COLO829 (cell line): ENCODE data around the gene HDGFL3.
"Not testable (repeated sequence)": the region's sequence is repeated elsewhere in the genome, so short reads cannot be mapped to it uniquely, and the experiment has no call there.

Experiments
- DNase-seq: peaks from one replicate; pipeline ENCODE4 v3.0.0; 2012; ENCODE audit warnings: low spot score

HDGFL3 gene

DNA sequence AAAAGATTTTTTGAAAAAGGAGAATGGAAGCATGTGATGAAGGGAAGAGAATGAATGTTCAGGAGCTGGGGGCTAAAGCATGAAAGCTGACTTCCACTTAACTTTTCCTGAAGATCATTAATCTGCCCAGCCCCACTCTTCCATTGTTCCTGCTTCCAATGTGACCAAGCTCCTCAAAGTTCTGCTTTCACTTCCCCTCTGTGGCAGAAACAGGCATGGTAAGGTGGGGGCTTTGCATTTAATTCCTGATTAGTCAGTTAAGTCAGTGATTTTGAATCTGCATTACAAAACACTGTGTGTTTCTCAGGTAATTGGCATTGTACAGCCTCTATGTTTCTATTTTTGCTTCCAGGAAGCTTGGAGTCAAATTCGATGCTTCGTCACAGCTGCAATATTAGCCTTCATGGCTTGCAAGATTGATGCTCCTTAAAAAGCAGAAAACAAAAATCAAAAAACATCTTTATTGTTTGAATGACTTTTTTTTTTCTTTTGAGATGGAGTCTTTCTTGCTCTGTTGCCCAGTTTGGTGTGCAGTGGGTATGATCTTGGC lies 107.5 kb downstream of the HDGFL3 start:
- DNase-seq, result no peak

DNA sequence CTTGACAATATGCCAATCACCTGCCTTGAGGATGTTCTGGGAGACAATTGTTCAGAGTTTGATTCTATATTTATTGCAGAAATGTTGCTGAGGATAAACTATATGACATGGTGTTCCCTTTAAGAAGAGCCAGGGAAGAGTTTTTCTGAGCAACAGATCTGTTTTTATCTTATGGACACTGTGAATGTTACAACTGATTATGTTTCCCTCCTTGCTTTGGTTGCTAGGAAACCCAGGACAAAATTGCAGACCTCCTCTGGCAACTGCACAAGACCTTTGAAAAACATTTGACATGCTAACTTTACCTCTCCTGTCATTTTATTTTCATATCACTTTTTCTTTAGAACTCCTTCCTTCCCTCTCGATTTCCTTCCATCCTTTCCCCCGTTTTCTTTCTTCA lies 108.3 kb downstream of the HDGFL3 start:
- no peak for DNase-seq

- no peak for DNase-seq
These were observed 109.5 kb downstream of the HDGFL3 start for GRCh38 chr15:83098079-83098478.

DNA sequence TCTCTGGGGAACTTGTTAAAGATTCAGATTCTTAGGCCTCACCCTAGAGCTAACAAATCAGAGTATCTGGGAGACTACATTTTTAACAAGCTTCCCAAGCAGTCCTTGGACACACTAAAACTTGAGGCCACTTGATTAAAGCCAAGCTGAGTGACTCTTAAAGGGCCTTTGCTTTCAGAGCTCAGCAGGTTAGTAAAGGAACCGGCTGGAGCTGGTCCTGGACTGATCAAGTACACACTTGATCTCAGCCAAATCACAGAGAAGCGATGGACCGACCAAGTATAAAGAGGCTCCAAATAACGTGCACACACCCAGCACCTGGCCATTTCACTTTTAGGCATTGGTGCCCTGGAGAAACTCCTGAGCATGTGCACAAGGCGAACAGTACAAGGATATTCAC lies 113.0 kb downstream of the HDGFL3 start:
- no peak for DNase-seq

- no peak for DNase-seq
These were observed 115.2 kb downstream of the HDGFL3 start for GRCh38 chr15:83092309-83092976.

DNA sequence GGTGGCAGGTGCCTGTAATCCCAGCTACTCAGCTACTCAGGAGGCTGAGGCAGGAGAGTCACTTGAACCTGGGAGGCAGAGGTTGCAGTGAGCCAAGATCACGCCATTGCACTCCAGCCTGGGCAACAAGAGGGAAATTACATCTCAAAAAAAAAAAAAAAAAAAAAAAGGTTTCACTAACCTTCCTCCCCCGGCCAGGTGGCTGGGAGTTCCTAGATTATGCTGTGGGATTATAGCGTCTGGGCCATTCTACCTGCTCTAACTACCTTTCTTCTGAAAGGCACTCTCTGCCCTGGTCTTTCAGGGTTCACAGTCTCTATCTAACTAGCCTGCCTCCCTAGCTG lies 115.7 kb downstream of the HDGFL3 start:
- DNase-seq, result not testable (repeated sequence)

- no peak for DNase-seq
These were observed 117.2 kb downstream of the HDGFL3 start for GRCh38 chr15:83090465-83090864.

DNA sequence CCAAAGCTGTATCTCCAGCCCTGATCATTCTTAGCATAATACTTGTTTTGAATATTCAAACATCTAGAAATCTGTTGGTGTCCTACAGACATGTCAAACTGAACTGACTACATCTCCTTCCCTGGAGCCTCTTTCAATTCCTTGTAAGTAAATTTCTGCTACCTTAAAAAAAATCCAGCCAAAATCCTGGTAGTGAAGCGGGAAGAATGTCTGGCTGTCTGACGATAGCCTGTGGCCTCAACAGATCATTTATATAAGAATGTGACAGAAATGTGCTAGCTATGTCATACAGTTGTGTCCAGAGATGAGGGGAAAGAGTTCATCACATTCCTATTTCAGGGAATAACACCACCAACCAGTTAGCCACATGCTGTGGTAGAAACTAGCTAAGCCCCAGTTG lies 118.7 kb downstream of the HDGFL3 start:
- no peak for DNase-seq

DNA sequence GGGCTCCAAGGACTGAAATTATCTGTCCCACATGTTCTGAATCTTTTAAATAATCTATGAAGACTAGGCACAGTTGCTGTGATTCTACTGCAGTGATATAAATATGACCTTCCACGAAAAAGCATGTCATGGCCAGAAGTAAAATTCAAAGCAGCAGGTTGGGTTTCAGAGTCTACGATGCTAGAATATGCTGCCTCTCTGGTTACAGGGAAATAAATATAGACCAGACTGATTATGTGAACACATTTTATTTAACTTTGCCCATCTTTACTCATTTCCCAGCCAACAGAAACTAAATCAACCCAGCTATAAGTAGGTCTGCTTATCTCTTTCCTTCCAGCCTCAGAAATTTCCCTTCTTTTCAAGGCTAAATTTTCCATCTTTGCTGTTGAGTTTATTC lies 120.0 kb downstream of the HDGFL3 start:
- DNase-seq, result no peak

GRCh38 chr15:83085864-83086552 lies 121.6 kb downstream of the HDGFL3 start:
- DNase-seq, result not testable (repeated sequence)

- not testable (repeated sequence) for DNase-seq
These were observed 122.2 kb downstream of the HDGFL3 start for GRCh38 chr15:83085461-83085860.

- no peak for DNase-seq
These were observed 124.8 kb downstream of the HDGFL3 start for GRCh38 chr15:83082730-83083386.

DNA sequence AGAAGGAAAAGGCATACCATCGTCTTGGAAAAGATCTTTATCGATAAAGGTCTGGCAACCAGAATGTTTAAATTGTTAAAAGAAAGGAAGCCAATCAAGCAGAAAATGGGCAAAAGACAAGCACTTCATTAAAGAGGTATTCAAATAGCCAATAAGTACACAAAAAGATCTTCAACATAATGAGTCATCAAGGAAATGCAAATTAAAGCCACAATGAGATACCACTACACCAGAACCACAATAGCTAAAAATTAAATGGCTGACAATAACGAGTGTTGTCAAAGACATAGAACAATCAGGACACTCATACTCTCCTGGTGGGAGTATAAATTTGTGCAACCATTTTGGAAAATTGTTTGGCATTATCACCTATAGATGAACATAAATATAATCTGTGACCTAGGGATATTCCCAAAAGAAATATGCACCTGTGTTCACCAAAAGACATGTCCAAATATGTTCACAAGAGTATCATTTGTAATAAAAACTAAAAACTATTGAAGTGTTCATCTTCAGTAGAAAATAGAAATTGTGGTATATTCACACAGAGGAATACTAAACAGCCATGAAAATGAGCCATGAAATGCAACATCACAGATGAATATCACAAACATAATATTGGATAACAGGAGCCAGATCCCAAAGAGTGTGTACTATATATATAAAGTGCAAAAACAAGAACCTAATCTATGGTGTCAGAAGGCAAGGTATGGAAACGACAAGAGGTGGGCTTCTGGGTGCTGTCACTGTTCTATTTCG lies 126.2 kb downstream of the HDGFL3 start:
- DNase-seq, result no peak

- DNase-seq, result no peak
These were observed 128.9 kb downstream of the HDGFL3 start for GRCh38 chr15:83078712-83079111.
